Trophoblast cell (in vitro differentiated cells and primary cell): Measurements from ENCODE around the gene RGL1.

Source experiments
- DNase-seq, 2 donors: peaks; one replicate each; pipeline ENCODE4 v3.0.0-alpha.2; 2016
- H2AFZ ChIP-seq: 2 replicates; pipeline ENCODE4 v1.6.1; 2013; ENCODE audit warnings: low read length, moderate library complexity, mild to moderate bottlenecking; ENCODE audit not compliant: insufficient read depth, poor library complexity
- H2AK5ac ChIP-seq: 2 replicates; pipeline ENCODE4 v1.6.1; 2013; ENCODE audit warnings: mild to moderate bottlenecking, low read length
- H2BK120ac ChIP-seq: 2 replicates; pipeline ENCODE4 v1.6.1; 2013; ENCODE audit warnings: low read length, mild to moderate bottlenecking, moderate library complexity; ENCODE audit not compliant: insufficient read depth, poor library complexity
- H2BK12ac ChIP-seq: 2 replicates; pipeline ENCODE4 v1.6.1; 2013; ENCODE audit warnings: mild to moderate bottlenecking, low read length, moderate library complexity
- H2BK5ac ChIP-seq: 2 replicates; pipeline ENCODE4 v1.6.1; 2013; ENCODE audit warnings: low read length, low read depth, moderate library complexity, mild to moderate bottlenecking; ENCODE audit not compliant: poor library complexity
- H3K14ac ChIP-seq: 2 replicates; pipeline ENCODE4 v1.6.1; 2013; ENCODE audit warnings: mild to moderate bottlenecking, low read length
- H3K18ac ChIP-seq: 2 replicates; pipeline ENCODE4 v1.6.1; 2013; ENCODE audit warnings: mild to moderate bottlenecking, low read length
- H3K23ac ChIP-seq: 2 replicates; pipeline ENCODE4 v1.6.1; 2013; ENCODE audit warnings: low read length
- H3K27ac ChIP-seq: 2 replicates; pipeline ENCODE4 v1.5.1; 2013; ENCODE audit warnings: low read depth, mild to moderate bottlenecking, inconsistent platforms, low read length, moderate library complexity
- H3K27me3 ChIP-seq: 2 replicates; pipeline ENCODE4 v1.6.1; 2013; ENCODE audit warnings: inconsistent platforms, mild to moderate bottlenecking, low read length, moderate library complexity; ENCODE audit not compliant: insufficient read depth
- H3K36me3 ChIP-seq, 2 experiments: 1 replicate in 1 of 2; 2 replicates in 1 of 2; pipeline ENCODE4 v1.6.1; 2013; ENCODE audit warnings: low read length in 2 of 2, mild to moderate bottlenecking in 2 of 2, moderate library complexity in 1 of 2; ENCODE audit not compliant: insufficient read depth in 2 of 2, control insufficient read depth in 1 of 2
- H3K4ac ChIP-seq: 2 replicates; pipeline ENCODE4 v1.6.1; 2013; ENCODE audit warnings: low read depth, mild to moderate bottlenecking, low read length, moderate library complexity
- H3K4me1 ChIP-seq, 2 experiments: 1 replicate in 1 of 2; 2 replicates in 1 of 2; pipeline ENCODE4 v1.6.1; 2013; ENCODE audit warnings: low read length in 2 of 2, mild to moderate bottlenecking in 2 of 2, moderate library complexity in 1 of 2; ENCODE audit not compliant: insufficient read depth in 2 of 2, control insufficient read depth in 1 of 2
- H3K4me2 ChIP-seq: 2 replicates; pipeline ENCODE4 v1.6.1; 2013; ENCODE audit warnings: inconsistent platforms, mild to moderate bottlenecking, low read length, moderate library complexity
- H3K4me3 ChIP-seq: 2 replicates; pipeline ENCODE4 v1.5.1; 2013; ENCODE audit warnings: mild to moderate bottlenecking, low read depth, low read length, inconsistent platforms
- H3K79me1 ChIP-seq: one replicate; pipeline ENCODE4 v1.6.1; 2013; ENCODE audit warnings: low read length
- H3K79me2 ChIP-seq: 2 replicates; pipeline ENCODE4 v1.6.1; 2013; ENCODE audit warnings: low read length, mild to moderate bottlenecking; ENCODE audit not compliant: control insufficient read depth, insufficient read depth, poor library complexity
- H3K9ac ChIP-seq: 2 replicates; pipeline ENCODE4 v1.6.1; 2013; ENCODE audit warnings: mild to moderate bottlenecking, low read length
- H3K9me3 ChIP-seq: 2 replicates; pipeline ENCODE4 v1.6.1; 2013; ENCODE audit warnings: low read depth, mild to moderate bottlenecking, control low read depth, inconsistent platforms, low read length; ENCODE audit not compliant: insufficient read depth
- H4K12ac ChIP-seq: 2 replicates; pipeline ENCODE4 v1.6.1; 2013; ENCODE audit warnings: low read depth, mild to moderate bottlenecking, low read length, moderate library complexity
- H4K8ac ChIP-seq: 2 replicates; pipeline ENCODE4 v1.6.1; 2013; ENCODE audit warnings: low read depth, mild to moderate bottlenecking, low read length, moderate library complexity
- H4K91ac ChIP-seq: one replicate; pipeline ENCODE4 v1.6.1; 2013; ENCODE audit warnings: low read depth, mild to moderate bottlenecking, low read length, moderate library complexity
- WGBS: extraction: QIAGEN DNeasy Blood & Tissue Kit; methylation state at CpG from one replicate; pipeline ENCODE4 v1.1.7; 2013; ENCODE audit warnings: missing lambda C conversion rate; ENCODE audit not compliant: insufficient read length, insufficient coverage; ENCODE audit errors: extremely low coverage; 5-methylcytosine and 5-hydroxymethylcytosine counted together

Gene RGL1

DNA sequence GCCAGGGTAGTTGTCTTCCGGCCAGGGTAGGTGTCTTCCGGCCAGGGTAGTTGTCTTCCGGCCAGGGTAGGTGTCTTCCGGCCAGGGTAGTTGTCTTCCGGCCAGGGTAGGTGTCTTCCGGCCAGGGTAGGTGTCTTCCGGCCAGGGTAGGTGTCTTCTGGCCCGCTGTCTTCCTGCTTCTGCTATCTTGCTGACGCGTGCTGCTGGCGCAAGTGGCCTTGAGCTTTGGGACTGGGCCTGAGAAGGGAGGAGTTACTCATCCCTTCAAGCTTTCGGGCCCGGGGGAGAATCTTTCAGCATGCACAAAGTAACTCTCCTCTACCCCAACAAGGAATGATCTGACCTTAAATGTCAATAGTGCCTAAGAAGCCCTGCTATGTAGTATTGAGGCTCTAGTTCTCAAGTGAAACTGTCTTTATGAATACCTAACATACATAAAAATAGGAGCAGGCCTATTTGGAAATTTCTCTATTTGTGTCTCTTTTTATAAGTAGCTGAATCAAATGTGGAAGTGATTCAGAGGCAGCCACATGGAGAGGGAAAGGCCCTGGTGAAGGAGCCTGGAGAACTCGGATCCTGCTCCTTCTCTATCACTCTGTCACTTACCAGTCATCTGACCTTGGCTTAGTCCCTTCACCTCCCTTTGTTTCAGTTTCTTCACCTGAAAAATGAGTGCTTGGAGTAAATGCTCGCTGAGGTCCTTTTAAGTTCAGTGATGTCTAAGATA lies 65.6 kb downstream of the RGL1 start:
- H3K23ac ChIP-seq: no peak overlapping the region
- DNase-seq: no peak
- H3K27ac ChIP-seq: no peak overlapping the region
- no peak overlapping the region for H2AK5ac ChIP-seq
- no peak overlapping the region for H2AFZ ChIP-seq
- H3K14ac ChIP-seq: no peak overlapping the region
- no peak overlapping the region for H3K18ac ChIP-seq
- no peak overlapping the region for H3K4me2 ChIP-seq
- H3K4me3 ChIP-seq: no peak overlapping the region
- WGBS: no CpG with 5 or more reads among the region's 15 CpGs
- H3K36me3 ChIP-seq: peaks cover 0 to 7% of the 10 kb centered on the region in 2 experiments
- no peak overlapping the region for H2BK5ac ChIP-seq
- H2BK12ac ChIP-seq: no peak overlapping the region
- no peak overlapping the region for H2BK120ac ChIP-seq
- peaks cover 2% of the 10 kb centered on the region for H3K79me2 ChIP-seq
- H4K91ac ChIP-seq: no peak overlapping the region
- H3K27me3 ChIP-seq: no peaks in the 10 kb centered on the region
- no peak overlapping the region for H3K4ac ChIP-seq
- no peak overlapping the region for H3K9ac ChIP-seq
- no peaks in the 10 kb centered on the region for H3K79me1 ChIP-seq
- no peak overlapping the region for H4K12ac ChIP-seq
- no peak overlapping the region for H4K8ac ChIP-seq
- H3K4me1 ChIP-seq: peaks cover 5 to 10% of the 10 kb centered on the region in 2 experiments
- H3K9me3 ChIP-seq: no peaks in the 10 kb centered on the region

DNA sequence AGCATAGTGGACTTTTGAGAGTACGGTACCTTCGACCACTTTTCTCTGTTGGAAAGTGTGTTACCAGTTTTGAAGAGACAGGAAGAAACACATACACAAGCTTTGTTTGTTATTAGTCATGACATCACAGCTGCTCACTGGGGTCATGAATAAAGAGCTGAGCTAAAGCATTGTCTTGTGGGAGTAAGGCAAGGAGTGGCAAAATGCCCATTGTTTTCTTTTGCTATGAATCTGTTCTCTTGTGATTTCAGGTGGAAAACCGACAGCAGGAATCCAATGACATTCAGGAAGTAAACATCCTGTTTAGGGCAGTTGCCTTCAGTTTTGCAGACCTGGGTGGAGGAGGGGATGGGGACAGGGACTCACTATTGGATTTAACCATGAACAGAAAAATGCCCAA lies 66.2 kb downstream of the RGL1 start:
- Histone ChIP-seq H2BK120ac (no peak overlapping the region), H3K4me1 (peaks cover 5 to 10% of the 10 kb centered on the region in 2 experiments), H3K27ac (no peak overlapping the region), H3K79me2 (peaks cover 2% of the 10 kb centered on the region), H3K79me1 (no peaks in the 10 kb centered on the region), H3K27me3 (no peaks in the 10 kb centered on the region), H3K18ac (no peak overlapping the region), H3K4me2 (no peak overlapping the region), H3K4me3 (no peak overlapping the region), H2AK5ac (no peak overlapping the region), H2BK5ac (no peak overlapping the region), H3K4ac (no peak overlapping the region), H3K9me3 (no peaks in the 10 kb centered on the region), H4K12ac (no peak overlapping the region), H3K36me3 (peaks cover 0 to 7% of the 10 kb centered on the region in 2 experiments), H2BK12ac (no peak overlapping the region), H4K8ac (no peak overlapping the region), H4K91ac (no peak overlapping the region), H3K9ac (no peak overlapping the region), H3K14ac (no peak overlapping the region), H2AFZ (no peak overlapping the region), H3K23ac (no peak overlapping the region)
- no CpG with 5 or more reads among the region's 3 CpGs for WGBS
- DNase-seq: no peak

- Histone ChIP-seq H2AK5ac (no peak overlapping the region), H2BK12ac (no peak overlapping the region), H2BK5ac (no peak overlapping the region), H3K4me3 (no peak overlapping the region), H4K91ac (no peak overlapping the region), H3K9ac (no peak overlapping the region), H3K27me3 (no peaks in the 10 kb centered on the region), H3K14ac (no peak overlapping the region), H3K4me1 (peaks cover 5 to 10% of the 10 kb centered on the region in 2 experiments), H4K12ac (no peak overlapping the region), H3K18ac (no peak overlapping the region), H3K9me3 (no peaks in the 10 kb centered on the region), H3K79me1 (no peaks in the 10 kb centered on the region), H2BK120ac (no peak overlapping the region), H2AFZ (no peak overlapping the region), H3K4ac (no peak overlapping the region), H3K79me2 (no peaks in the 10 kb centered on the region), H3K4me2 (no peak overlapping the region), H3K27ac (no peak overlapping the region), H4K8ac (no peak overlapping the region), H3K36me3 (peaks cover 0 to 4% of the 10 kb centered on the region in 2 experiments), H3K23ac (no peak overlapping the region)
- no CpG with 5 or more reads among the region's 3 CpGs for WGBS
- no peak for DNase-seq
These were observed 66.7 kb downstream of the RGL1 start for GRCh38 chr1:183871601-183872000.

DNA sequence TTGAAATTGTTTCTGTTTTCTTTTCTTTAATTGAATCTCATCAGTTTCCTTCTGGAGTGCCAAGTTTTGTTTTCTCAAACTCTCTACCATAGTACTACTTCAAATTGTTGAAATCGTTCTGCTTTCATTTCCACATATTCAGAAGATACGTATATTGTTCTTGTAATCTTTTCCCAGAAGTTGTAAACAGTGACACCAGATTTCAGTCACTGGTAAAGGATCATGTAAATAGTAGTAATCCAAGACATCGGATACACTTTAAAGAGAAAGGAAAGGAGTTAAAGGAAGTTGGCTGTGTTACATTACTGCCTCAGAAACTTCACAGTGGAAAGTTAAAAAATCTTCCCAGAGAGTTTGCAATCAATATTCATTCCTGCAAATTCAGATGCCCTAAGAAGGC lies 67.5 kb downstream of the RGL1 start:
- Histone ChIP-seq H2BK120ac (no peak overlapping the region), H3K4me3 (no peak overlapping the region), H2AK5ac (no peak overlapping the region), H3K27ac (no peak overlapping the region), H3K36me3 (peaks cover 0 to 4% of the 10 kb centered on the region in 2 experiments), H3K9me3 (no peaks in the 10 kb centered on the region), H3K14ac (no peak overlapping the region), H4K8ac (no peak overlapping the region), H3K9ac (no peak overlapping the region), H3K79me1 (no peaks in the 10 kb centered on the region), H2BK12ac (no peak overlapping the region), H3K4me1 (peaks cover 5 to 10% of the 10 kb centered on the region in 2 experiments), H4K91ac (no peak overlapping the region), H3K4ac (no peak overlapping the region), H4K12ac (no peak overlapping the region), H3K18ac (no peak overlapping the region), H2BK5ac (no peak overlapping the region), H3K23ac (no peak overlapping the region), H3K27me3 (no peaks in the 10 kb centered on the region), H3K4me2 (no peak overlapping the region), H3K79me2 (no peaks in the 10 kb centered on the region), H2AFZ (no peak overlapping the region)
- no peak for DNase-seq
- WGBS: no CpG with 5 or more reads among the region's 3 CpGs
